Measurements from ENCODE around the gene OR2D2.

OR2D2 gene

GRCh38 chr11:6882751-6883150 is 9.5 kb downstream of the OR2D2 start:
- Histone ChIP-seq H3K4ac (ENCODE audit: low read depth, low read length) (no peak overlapping the region), H3K4me3 (ENCODE audit: low read depth, low read length) (no peak overlapping the region), H3K4me2 (ENCODE audit: low read length) (no peak overlapping the region), H2BK5ac (ENCODE audit: low read depth, low read length, poor library complexity) (no peak overlapping the region), H2BK12ac (ENCODE audit: low read length) (no peak overlapping the region), H3K79me2 (ENCODE audit: control insufficient read depth, insufficient read depth, low read length, poor library complexity) (no peaks in the 10 kb centered on the region), H4K12ac (ENCODE audit: low read depth, low read length) (no peak overlapping the region), H2AK5ac (ENCODE audit: low read length) (no peak overlapping the region), H3K79me1 (ENCODE audit: low read length) (no peaks in the 10 kb centered on the region), H3K14ac (ENCODE audit: low read length) (no peak overlapping the region), H3K9me3 (ENCODE audit: insufficient read depth, low read depth, low read length) (no peaks in the 10 kb centered on the region), H2BK120ac (ENCODE audit: insufficient read depth, low read length, poor library complexity) (no peak overlapping the region), H3K23ac (ENCODE audit: low read length) (no peak overlapping the region), H2AFZ (ENCODE audit: insufficient read depth, low read length, poor library complexity) (no peak overlapping the region), H3K36me3 (ENCODE audit: control insufficient read depth in 1 of 2, insufficient read depth in 2 of 2, low read length in 2 of 2) (no peaks in the 10 kb centered on the region), H4K8ac (ENCODE audit: low read depth, low read length) (no peak overlapping the region), H3K27me3 (ENCODE audit: insufficient read depth, low read length) (no peaks in the 10 kb centered on the region), H3K27ac (ENCODE audit: low read depth, low read length) (no peak overlapping the region), H3K9ac (ENCODE audit: low read length) (no peak overlapping the region), H3K18ac (ENCODE audit: low read length) (no peak overlapping the region), H4K91ac (ENCODE audit: low read depth, low read length) (no peak overlapping the region), H3K4me1 (ENCODE audit: control insufficient read depth in 1 of 2, insufficient read depth in 2 of 2, low read length in 2 of 2) (no peaks in the 10 kb centered on the region)
- DNase-seq, result no peak

- H2AFZ ChIP-seq (ENCODE audit: insufficient read depth, low read length, poor library complexity), result no peak overlapping the region
- H3K4ac ChIP-seq (ENCODE audit: low read depth, low read length), result no peak overlapping the region
- H3K4me3 ChIP-seq (ENCODE audit: low read depth, low read length), result no peak overlapping the region
Measured at GRCh38 chr11:6876914-6877313, 15.4 kb downstream of the OR2D2 start.

GRCh38 chr11:6876325-6876724 is 16.0 kb downstream of the OR2D2 start, which contains the start of gene OR10A4:
TSS of gene OR10A4 (plus strand) at chr11:6876625. CDS start at chr11:6876648, 23 bp downstream.
- Histone ChIP-seq H3K4ac (ENCODE audit: low read depth, low read length) (no peak within 1 kb of the TSS), H2AFZ (ENCODE audit: insufficient read depth, low read length, poor library complexity) (no peak within 1 kb of the TSS), H4K91ac (ENCODE audit: low read depth, low read length) (no peak within 1 kb of the TSS), H3K9me3 (ENCODE audit: insufficient read depth, low read depth, low read length) (peaks cover 5% of the 10 kb centered on the region), H2BK120ac (ENCODE audit: insufficient read depth, low read length, poor library complexity) (no peak within 1 kb of the TSS), H3K4me1 (ENCODE audit: control insufficient read depth in 1 of 2, insufficient read depth in 2 of 2, low read length in 2 of 2) (no peaks in the 10 kb centered on the region), H3K79me2 (ENCODE audit: control insufficient read depth, insufficient read depth, low read length, poor library complexity) (no peaks in the 10 kb centered on the region), H3K36me3 (ENCODE audit: control insufficient read depth in 1 of 2, insufficient read depth in 2 of 2, low read length in 2 of 2) (no peaks in the 10 kb centered on the region), H3K18ac (ENCODE audit: low read length) (no peak within 1 kb of the TSS), H3K4me2 (ENCODE audit: low read length) (no peak within 1 kb of the TSS), H3K23ac (ENCODE audit: low read length) (peak within 1 kb of the TSS; percentile 22), H4K12ac (ENCODE audit: low read depth, low read length) (no peak within 1 kb of the TSS), H2AK5ac (ENCODE audit: low read length) (no peak within 1 kb of the TSS), H3K14ac (ENCODE audit: low read length) (no peak within 1 kb of the TSS), H2BK5ac (ENCODE audit: low read depth, low read length, poor library complexity) (no peak within 1 kb of the TSS), H4K8ac (ENCODE audit: low read depth, low read length) (no peak within 1 kb of the TSS), H2BK12ac (ENCODE audit: low read length) (no peak within 1 kb of the TSS), H3K79me1 (ENCODE audit: low read length) (no peaks in the 10 kb centered on the region), H3K27me3 (ENCODE audit: insufficient read depth, low read length) (no peaks in the 10 kb centered on the region), H3K9ac (ENCODE audit: low read length) (no peak within 1 kb of the TSS), H3K27ac (ENCODE audit: low read depth, low read length) (no peak within 1 kb of the TSS), H3K4me3 (ENCODE audit: low read depth, low read length) (no peak within 1 kb of the TSS)
- no peak for DNase-seq
- WGBS (ENCODE audit: extremely low coverage, insufficient coverage, insufficient read length), result no CpG with 5 or more reads among the region's 1 CpG

More at GRCh38 chr11:6876914-6877313, 15.4 kb downstream of the OR2D2 start:
- Histone ChIP-seq H2AK5ac (ENCODE audit: low read length) (no peak overlapping the region), H3K18ac (ENCODE audit: low read length) (no peak overlapping the region), H2BK12ac (ENCODE audit: low read length) (no peak overlapping the region), H3K27ac (ENCODE audit: low read depth, low read length) (no peak overlapping the region), H4K91ac (ENCODE audit: low read depth, low read length) (no peak overlapping the region), H3K9me3 (ENCODE audit: insufficient read depth, low read depth, low read length) (peaks cover 5% of the 10 kb centered on the region), H4K8ac (ENCODE audit: low read depth, low read length) (no peak overlapping the region), H3K14ac (ENCODE audit: low read length) (no peak overlapping the region), H3K79me1 (ENCODE audit: low read length) (no peaks in the 10 kb centered on the region), H3K23ac (ENCODE audit: low read length) (peak overlapping the region; percentile 22), H3K4me1 (ENCODE audit: control insufficient read depth in 1 of 2, insufficient read depth in 2 of 2, low read length in 2 of 2) (no peaks in the 10 kb centered on the region), H3K4me2 (ENCODE audit: low read length) (no peak overlapping the region), H3K27me3 (ENCODE audit: insufficient read depth, low read length) (no peaks in the 10 kb centered on the region), H2BK120ac (ENCODE audit: insufficient read depth, low read length, poor library complexity) (no peak overlapping the region), H4K12ac (ENCODE audit: low read depth, low read length) (no peak overlapping the region), H3K9ac (ENCODE audit: low read length) (no peak overlapping the region), H3K36me3 (ENCODE audit: control insufficient read depth in 1 of 2, insufficient read depth in 2 of 2, low read length in 2 of 2) (no peaks in the 10 kb centered on the region), H2BK5ac (ENCODE audit: low read depth, low read length, poor library complexity) (no peak overlapping the region), H3K79me2 (ENCODE audit: control insufficient read depth, insufficient read depth, low read length, poor library complexity) (no peaks in the 10 kb centered on the region)
- WGBS (ENCODE audit: extremely low coverage, insufficient coverage, insufficient read length), result no CpG with 5 or more reads among the region's 3 CpGs
- no peak for DNase-seq

GRCh38 chr11:6875761-6876160 is 16.5 kb downstream of the OR2D2 start:
- Histone ChIP-seq H3K9ac (ENCODE audit: low read length) (no peak overlapping the region), H2BK5ac (ENCODE audit: low read depth, low read length, poor library complexity) (no peak overlapping the region), H2BK120ac (ENCODE audit: insufficient read depth, low read length, poor library complexity) (no peak overlapping the region), H3K4me1 (ENCODE audit: control insufficient read depth in 1 of 2, insufficient read depth in 2 of 2, low read length in 2 of 2) (no peaks in the 10 kb centered on the region), H3K4me3 (ENCODE audit: low read depth, low read length) (no peak overlapping the region), H3K18ac (ENCODE audit: low read length) (no peak overlapping the region), H3K9me3 (ENCODE audit: insufficient read depth, low read depth, low read length) (peaks cover 5% of the 10 kb centered on the region), H4K91ac (ENCODE audit: low read depth, low read length) (no peak overlapping the region), H3K4ac (ENCODE audit: low read depth, low read length) (no peak overlapping the region), H3K27me3 (ENCODE audit: insufficient read depth, low read length) (no peaks in the 10 kb centered on the region), H2AFZ (ENCODE audit: insufficient read depth, low read length, poor library complexity) (no peak overlapping the region), H3K79me2 (ENCODE audit: control insufficient read depth, insufficient read depth, low read length, poor library complexity) (no peaks in the 10 kb centered on the region), H3K14ac (ENCODE audit: low read length) (no peak overlapping the region), H4K12ac (ENCODE audit: low read depth, low read length) (no peak overlapping the region), H3K23ac (ENCODE audit: low read length) (no peak overlapping the region), H3K36me3 (ENCODE audit: control insufficient read depth in 1 of 2, insufficient read depth in 2 of 2, low read length in 2 of 2) (no peaks in the 10 kb centered on the region), H4K8ac (ENCODE audit: low read depth, low read length) (no peak overlapping the region), H2AK5ac (ENCODE audit: low read length) (no peak overlapping the region), H3K79me1 (ENCODE audit: low read length) (no peaks in the 10 kb centered on the region), H3K27ac (ENCODE audit: low read depth, low read length) (no peak overlapping the region), H2BK12ac (ENCODE audit: low read length) (no peak overlapping the region), H3K4me2 (ENCODE audit: low read length) (no peak overlapping the region)
- WGBS (ENCODE audit: extremely low coverage, insufficient coverage, insufficient read length), result no CpG with 5 or more reads among the region's 2 CpGs
- DNase-seq, result no peak

Measured in trophoblast cell (in vitro differentiated cells and primary cell).